Inferior parietal cortex (tissue), 1 donor: Measurements from ENCODE around the gene GPRC5D.

Source experiments
- DNase-seq: peaks from one replicate; pipeline ENCODE4 v3.0.0-alpha.2; 2016; ENCODE audit errors: extremely low spot score

Gene GPRC5D

GRCh38 chr12:12908252-12908651 is 43.7 kb downstream of the GPRC5D start:
- no peak for DNase-seq

DNA sequence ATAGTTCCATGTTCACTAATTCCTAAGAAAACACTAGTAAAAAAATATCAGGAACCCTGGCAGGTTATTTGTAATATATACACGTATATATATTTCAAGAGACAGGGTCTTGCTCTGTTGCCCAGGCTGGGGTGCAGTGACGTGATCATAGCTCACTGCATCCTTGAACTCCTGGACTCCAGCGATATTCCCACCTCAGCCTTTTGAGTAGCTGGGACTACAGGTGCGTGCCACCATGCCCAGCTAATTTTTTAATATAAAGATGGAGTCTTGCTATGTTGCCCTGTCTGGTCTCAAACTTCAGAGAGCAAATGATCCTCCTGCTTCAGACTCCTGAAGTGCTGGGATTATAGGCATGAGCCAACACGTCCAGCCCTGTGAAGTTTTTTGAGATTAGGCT is 44.4 kb downstream of the GPRC5D start:
- DNase-seq = no peak

DNA sequence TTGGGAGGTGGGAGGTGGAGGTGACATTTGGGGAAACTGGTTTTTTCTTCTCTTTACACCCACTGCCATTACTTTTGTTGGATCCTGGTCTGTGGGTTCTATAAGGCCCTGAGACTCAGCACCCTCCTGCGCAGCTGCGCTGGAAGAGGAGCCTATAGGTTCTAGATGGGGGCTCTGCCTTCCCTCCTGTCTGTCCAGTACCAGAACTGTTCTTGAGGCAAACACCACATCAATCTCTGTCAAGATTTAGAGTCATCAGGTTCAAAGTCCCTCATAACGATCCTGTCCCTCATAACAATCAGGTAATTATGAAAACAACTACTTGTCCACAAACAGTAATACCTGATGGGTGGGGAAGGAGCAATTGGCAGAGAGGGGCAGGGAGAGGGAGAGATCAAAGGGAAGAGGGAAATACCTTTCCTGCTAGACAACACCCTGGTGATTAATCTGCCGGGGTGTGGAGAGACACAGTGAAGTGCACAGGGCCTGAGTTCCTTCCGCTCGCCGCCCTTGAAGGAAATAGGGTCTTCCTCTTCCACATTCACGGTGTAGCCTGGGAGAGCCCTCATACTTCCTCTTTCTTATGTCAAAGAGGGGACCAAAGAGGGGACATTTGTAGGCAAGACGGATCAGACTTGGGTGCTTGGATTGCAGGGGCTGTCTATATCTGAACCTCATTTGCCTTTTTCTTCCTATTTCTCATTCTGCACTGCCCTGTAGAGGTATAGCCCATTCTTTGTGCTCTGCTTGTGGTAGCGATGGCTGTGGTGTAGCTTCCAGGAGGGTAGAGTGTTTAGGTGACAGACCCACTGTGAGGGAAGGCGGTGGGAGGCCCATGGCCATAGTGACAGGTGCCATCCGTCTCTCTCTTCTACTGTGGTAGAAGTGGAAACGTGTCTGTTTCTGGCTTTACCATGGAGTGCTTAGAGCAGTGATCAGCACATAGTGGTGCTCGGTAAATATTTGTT is 48.0 kb downstream of the GPRC5D start:
- no peak for DNase-seq

DNA sequence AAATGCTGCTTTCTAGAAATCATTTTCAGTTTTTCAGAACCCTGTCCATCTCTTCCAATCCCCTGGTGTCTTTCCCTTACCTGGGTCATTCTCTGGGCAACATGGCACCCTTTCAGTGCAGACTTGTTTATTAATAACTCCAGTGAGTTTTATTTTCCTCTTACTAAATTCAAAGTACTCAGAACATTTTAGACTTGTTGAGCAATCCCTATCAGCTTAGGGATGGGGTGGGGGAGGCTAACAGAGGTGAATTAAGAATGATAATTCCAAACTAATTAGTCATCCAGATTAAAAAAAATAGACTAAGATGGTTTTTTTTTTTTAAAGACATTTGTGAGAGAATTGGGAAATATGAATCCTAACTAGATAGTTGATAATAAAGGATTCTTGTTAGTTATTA is 49.9 kb downstream of the GPRC5D start:
- no peak for DNase-seq

GRCh38 chr12:12901158-12901791 is 50.7 kb downstream of the GPRC5D start:
- no peak for DNase-seq

- DNase-seq = no peak
Observed at GRCh38 chr12:12900786-12901157, 51.2 kb downstream of the GPRC5D start.

GRCh38 chr12:12899530-12900380 is 52.2 kb downstream of the GPRC5D start:
- DNase-seq = peak; percentile 43

DNA sequence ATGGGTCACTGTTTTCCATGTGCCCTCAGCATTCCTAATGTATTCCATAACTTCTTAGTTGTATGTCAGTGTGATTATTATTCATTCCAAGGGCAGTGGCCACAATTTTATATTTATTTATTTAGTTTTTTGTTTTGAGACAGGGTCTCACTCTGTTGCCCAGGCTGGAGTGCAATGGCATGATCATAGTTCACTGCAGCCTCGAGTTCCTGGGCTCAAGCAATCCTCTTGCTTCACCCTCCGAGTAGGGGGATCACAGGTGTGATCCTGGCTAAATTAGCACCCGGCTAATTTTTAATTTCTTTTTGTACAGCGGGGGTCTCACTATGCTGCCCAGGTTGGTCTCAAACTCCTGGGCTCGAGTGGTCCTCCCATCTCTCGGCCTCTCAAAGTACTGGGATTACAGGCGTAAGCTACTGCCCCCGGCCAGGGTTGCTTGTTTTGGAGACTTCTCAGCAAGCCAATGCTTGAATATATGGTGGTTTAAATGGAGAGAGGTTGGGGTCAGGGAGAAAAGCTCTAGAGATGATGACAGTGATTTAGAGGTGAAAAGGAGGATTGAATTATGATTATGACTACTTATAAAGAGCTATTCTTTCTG is 53.0 kb downstream of the GPRC5D start:
- DNase-seq = no peak

GRCh38 chr12:12898136-12898717 is 53.7 kb downstream of the GPRC5D start:
- DNase-seq = no peak

GRCh38 chr12:12897302-12897701 is 54.7 kb downstream of the GPRC5D start:
- DNase-seq = no peak

GRCh38 chr12:12896260-12896659 is 55.7 kb downstream of the GPRC5D start:
- no peak for DNase-seq

DNA sequence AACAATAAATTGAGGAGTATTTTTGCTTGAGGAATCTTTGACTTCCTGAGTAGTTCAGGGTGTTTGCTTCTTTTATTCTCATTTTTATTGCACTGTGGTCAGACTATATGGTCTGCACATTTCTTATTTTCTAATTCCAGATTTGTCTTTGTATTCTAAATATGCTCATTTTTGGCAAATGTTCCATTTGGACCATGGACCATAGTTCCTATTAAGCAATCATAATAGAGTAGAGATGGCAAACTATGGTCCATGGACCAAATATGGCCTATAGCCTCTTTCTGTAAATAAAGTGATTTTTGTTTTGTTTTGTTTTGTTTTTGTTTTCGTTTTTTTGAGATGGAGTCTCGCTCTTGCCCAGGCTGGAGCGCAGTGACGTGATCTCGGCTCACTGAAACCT is 58.5 kb downstream of the GPRC5D start:
- DNase-seq = no peak

- no peak for DNase-seq
Observed at GRCh38 chr12:12892681-12893141, 59.3 kb downstream of the GPRC5D start.

GRCh38 chr12:12891881-12892355 is 60.1 kb downstream of the GPRC5D start:
- DNase-seq = no peak

DNA sequence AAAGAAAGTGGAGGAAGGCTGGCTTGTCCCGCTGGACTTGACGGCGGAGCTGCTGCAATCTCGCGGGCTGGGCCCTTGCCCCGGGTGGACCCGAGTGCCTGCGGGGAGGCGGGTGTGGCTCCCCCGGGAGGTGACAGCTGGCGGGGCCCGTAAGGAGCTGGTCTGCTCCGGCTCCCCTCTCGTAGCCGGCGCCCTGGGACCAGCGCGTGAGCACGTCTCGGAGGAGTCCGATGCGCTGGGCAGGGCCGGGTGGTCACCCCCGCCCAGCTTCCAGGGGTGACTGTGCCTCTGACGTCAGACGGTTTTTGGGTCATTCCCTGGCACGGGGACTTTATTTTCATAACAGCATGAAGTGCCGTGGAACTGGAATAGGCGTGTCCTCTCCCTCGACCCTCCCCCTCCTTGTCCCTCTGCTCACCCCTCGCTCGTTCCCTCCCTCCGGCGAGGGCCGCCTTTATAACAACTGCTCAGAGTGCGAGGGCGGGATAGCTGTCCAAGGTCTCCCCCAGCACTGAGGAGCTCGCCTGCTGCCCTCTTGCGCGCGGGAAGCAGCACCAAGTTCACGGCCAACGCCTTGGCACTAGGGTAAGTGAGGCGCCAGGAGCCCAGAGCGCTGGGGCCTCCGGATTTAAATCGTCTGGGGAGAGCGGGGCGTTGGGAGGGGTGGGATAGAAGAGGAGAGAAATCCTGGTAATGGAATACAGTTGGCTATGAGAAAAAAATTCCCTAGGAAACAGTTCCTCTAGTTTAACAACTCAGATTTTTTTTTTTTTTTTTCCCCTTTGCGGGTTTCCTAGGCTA is 60.7 kb downstream of the GPRC5D start, which contains the start of gene GPRC5A:
Gene GPRC5A, plus strand, starts transcription at position 483 of the 801 bp plus-strand sequence. CDS start 16,688 bp downstream, outside the sequence.
- no peak for DNase-seq
